NCI-H446 treated with DMSO at 0.1 percent for 48 hours (cell line): ENCODE measurements around the gene PFDN4.

Source experiments
- DNase-seq: peaks from one replicate; lab custom pipeline; 2025; lab: John Stamatoyannopoulos, UW

The PFDN4 gene

DNA sequence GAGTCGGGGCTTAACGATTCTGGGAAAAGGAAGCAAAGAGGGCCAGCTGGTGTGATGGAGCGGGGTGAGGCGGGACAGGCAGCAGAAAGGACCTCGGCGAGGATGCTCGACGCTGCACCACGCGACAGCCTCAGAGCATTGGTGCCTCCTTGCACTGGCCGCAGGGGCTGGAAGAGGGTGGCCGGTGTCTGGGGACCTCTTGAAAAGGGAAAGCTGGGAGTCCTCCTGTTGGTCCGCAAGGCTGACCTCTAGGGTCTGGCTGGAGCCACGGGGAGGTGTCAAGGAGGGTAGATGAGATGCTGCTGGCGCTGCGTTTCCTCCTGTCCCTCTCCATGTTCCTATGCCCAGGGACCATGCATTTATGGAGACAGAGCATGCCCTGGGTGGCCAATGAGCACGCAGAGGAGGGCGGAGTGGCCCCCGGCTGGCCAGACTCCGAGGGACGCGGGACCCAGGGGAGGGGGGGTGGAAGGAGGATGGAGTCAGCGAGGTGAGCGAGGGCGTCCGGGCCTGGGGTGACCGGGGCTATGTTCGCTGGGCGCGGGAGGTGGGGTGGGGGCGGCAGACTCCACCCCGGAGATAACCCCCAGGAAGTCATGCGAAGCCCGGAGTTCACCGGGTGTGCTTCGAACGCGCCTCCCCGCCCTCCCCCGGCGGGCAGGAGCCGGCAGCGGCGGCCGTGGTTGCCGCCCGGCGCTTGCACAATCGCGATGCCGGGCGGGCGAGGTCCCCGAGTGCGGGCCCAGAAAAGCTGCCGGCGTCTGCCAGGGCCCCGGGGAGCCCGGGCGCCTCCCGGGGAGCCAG, 34.0 kb upstream of the PFDN4 start, which contains the start of gene CYP24A1:
Gene CYP24A1, minus strand, starts transcription at position 334 of the 804 bp plus-strand sequence. CDS start 407 bp downstream, outside the sequence.
- no peak for DNase-seq

- no peak for DNase-seq
Measured at GRCh38 chr20:54174457-54175175, 33.3 kb upstream of the PFDN4 start.

DNA sequence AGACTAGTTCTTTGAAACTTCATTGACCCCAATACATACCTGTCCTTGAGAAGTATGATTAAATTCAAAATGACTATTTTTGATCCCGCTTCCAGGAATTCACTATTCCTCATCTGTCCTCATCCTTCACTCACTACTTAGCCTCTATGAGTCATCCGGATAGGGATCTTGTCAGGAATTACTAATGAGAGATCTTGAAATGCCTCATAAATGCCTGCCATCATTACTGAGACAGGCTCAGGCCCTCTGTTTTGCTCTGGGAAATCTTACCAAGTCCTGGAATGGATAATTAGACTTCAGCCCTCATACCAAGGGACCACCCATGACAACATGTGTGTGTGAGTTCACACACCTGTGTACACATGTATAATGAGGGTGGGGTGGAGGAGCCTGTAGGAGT, 31.3 kb upstream of the PFDN4 start:
- no peak for DNase-seq

GRCh38 chr20:54177378-54177777, 30.5 kb upstream of the PFDN4 start:
- DNase-seq, result no peak

DNA sequence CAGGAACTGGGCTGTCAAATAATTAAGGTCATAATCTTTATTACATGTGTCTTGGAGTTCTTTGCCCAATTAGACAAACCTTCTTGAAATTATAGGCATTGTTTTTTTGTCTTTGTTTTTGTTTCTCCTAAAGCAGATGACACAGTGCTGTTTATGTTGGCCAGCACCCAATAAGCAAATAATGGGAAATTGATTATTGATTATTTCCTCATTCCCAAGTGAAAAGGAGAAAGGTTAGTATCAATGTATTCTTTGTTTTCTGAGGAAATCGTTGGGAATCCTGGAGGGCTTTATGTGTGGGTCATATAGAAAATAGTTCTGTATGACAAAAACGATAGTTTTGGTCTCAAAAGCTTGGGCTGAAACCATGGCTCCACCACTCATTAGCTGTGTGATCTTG, 29.6 kb upstream of the PFDN4 start:
- DNase-seq, result no peak

DNA sequence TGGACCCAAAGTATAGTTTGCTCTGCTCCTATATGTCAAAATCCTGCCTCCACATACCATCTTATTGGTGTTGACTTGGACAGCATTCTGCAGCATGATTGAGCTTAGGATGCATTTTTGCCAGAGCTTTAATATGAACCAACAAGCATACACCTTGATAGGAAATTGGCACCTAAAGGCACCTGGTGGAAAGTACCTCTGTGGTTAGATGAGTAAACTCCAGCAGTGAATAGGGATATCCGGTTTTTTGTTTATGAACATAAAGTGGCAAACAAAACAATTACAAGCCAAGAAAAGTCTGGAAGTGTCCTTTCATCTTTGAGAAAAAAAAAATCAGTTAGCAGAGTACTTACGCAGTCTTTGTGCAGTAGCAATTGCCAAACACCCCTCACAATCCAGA, 27.9 kb upstream of the PFDN4 start:
- DNase-seq, result no peak

DNA sequence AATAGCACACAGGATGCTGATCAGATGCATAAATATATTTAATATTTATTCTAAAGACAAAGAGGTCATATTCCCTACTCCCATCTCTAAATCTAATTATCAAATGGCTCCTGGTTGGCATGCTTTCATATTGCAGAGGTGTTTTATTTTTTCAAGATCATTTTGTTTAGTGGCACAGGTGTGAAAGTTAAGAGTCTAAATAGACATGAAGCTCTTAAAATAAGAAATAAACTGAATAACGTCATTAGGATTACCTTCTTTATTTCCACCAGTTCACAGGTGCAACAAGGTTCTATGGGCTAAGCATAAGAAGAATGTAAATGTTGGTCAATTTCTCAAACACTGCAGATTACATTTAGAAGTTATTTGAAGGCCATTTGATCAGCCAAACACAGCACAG, 27.0 kb upstream of the PFDN4 start:
- no peak for DNase-seq

DNA sequence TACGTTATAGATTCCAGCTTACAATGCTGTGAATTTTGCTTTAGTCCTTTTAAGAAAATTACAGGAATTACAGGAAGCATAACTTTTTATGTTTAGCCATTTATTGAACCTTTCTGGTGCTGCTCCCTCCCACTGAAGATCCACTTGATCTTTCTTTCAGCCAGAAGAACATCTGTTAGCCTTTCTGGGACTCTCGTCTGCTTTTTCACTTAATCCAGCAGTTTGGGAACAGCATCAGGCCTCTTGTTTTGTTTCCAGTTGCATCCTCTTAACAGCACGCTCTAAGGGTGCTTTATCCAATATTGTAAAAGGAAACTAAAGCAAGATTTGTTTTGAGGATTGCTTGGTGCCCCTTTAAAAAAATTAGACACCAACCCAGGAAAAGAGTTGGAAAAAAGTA, 23.8 kb upstream of the PFDN4 start:
- no peak for DNase-seq

- DNase-seq, result no peak
Measured at GRCh38 chr20:54184904-54185626, 22.8 kb upstream of the PFDN4 start.

- no peak for DNase-seq
Measured at GRCh38 chr20:54188132-54188849, 19.6 kb upstream of the PFDN4 start.

DNA sequence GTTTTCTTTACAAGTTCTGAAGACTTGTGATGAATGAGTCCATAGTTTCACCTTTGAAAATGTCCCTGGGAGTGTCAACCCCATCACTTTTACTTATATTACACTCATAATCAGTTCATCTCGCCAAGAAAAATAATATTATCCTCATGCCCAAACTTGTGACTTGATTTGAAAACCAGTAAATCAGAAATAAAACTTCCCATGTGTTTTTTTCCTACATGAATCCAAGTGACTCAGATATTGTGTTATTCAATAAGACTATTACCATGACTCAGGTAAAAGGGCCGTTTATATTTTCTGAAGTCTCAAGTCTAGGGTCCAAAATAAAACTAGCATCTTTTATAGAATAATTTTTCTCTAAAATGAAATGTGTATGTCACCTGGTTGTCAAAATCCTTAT, 18.3 kb upstream of the PFDN4 start:
- DNase-seq, result no peak

- DNase-seq, result no peak
Measured at GRCh38 chr20:54190217-54190616, 17.7 kb upstream of the PFDN4 start.

DNA sequence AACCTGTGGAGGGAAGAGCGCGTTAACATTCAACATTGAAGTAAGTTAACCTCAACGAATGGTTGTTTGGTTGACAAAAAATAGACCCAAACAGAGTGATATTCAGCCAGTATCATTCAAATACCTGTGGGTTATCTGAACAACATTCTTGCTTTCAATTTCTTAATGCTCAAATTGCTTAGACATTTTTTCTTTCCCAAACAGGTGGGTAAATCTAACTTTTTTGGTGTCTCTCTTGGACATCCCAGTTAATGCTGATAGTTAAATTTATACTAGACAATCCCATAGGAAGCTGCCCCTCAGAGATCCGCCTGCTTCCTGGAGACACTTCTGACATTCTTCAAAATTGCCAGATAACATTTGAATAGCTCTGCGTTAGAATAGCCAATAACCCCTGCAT, 14.1 kb upstream of the PFDN4 start:
- DNase-seq, result no peak

DNA sequence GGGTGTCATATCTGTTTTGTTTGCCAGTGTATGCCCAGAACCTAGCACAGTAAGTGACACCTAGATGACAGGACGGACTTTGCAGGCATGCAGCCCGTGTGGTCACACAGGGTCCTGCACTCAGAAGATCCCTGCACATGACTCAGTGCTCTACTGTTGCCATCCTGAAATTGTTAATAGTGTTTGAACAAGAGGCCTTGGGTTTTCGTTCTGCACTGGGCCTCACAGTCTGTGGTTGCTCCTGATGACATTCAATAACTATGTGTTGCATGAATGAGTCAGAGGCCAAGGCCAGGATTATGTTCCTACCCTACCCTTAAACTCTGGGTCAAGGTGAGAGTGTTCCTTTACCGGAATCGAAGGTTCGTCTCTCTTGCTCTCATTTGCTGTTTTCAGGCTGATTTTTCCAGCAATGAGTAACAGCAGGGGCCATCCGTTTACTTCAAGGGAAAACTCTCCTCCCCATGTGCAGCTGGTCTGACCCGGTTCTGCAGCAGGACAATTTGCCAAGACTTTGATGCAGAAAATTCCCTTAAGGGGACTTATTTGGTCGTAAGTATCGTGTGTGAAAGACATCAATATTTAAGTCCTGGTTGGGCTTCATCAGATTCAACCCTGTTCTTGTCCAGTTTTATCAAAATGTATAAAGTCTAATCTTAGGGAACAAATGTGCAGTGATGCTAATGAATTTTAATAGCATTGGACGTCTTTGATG, 13.0 kb upstream of the PFDN4 start:
- DNase-seq, result no peak

DNA sequence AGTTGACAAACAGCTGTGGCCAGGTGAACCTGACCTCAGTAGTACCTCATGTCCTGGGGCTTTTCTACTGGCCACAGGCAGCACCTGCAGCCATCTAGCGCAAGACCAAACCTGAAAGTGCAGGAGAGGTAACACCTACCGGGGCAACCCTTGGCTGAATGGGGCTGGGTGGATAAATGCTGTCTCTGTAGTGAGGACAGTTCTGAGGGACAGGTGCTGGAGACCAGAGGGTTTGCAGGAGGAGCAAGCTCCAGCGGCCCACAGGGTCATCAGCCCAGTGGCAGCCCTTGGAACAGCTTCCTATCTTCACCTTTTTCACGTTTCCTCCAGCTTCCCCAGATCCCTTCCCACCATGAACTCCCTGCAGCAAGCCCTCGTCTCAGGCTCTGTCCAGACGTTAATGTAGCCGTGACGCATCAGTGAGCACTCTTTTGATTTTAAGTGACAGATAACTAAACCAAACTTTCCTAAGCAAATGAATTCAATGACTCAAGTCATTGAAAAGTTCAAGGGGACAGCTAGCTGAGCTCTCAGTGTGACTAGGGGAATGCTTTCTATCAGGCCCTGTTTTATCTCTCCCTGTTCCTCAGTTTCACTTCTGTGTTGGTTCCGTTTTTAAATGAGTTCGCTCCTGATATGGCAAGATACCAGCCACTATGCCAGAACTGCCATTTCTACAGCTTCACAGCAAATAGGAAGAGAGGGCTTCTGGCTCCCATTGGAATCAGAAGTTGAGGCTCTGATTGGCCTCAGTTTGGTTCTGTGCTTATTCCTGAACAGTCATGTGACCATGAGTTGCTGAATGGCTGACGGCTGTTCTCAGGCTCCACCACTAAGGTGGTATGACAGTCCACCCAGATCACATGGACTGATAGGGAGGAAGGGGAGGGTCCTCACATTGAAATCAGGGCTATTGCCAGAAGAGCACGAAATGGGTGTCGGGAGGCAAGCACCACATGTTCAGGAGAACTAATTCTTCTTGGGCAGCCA, 12.1 kb upstream of the PFDN4 start:
- no peak for DNase-seq

- no peak for DNase-seq
Measured at GRCh38 chr20:54197621-54198604, 10.0 kb upstream of the PFDN4 start.

GRCh38 chr20:54199283-54199682, 8.6 kb upstream of the PFDN4 start:
- DNase-seq, result no peak

- peak; percentile 29 for DNase-seq
Measured at GRCh38 chr20:54199721-54200176, 8.1 kb upstream of the PFDN4 start.
